D721Med (cell line): ENCODE results near the gene TMEM263.
A peak's percentile ranks its signal among the peaks of the same experiment; 100 is the strongest.

Source experiments
- DNase-seq: peaks from one replicate; pipeline ENCODE4 v3.0.0; 2011; ENCODE audit warnings: low spot score; ENCODE audit not compliant: insufficient read length
- FAIRE-seq: peaks from 2 replicates; lab custom pipeline; 2011; peaks lifted over from hg19 to GRCh38; lab: Jason Lieb, UNC
- CTCF ChIP-seq: IDR thresholded peaks from 2 replicates; pipeline ENCODE4 v1.5.1; 2012; ENCODE audit warnings: mild to moderate bottlenecking, control low read depth; ENCODE audit not compliant: insufficient read depth; ENCODE audit errors: missing control alignments

TMEM263 gene

GRCh38 chr12:107007411-107007810, 51.7 kb downstream of the TMEM263 start:
- TF ChIP-seq CTCF = no peak
- no peak for FAIRE-seq
- no peak for DNase-seq

- TF ChIP-seq CTCF = no peak
- DNase-seq = no peak
- no peak for FAIRE-seq
Observed at GRCh38 chr12:107011519-107011918, 55.8 kb downstream of the TMEM263 start.

GRCh38 chr12:107012736-107013425, 57.2 kb downstream of the TMEM263 start:
- DNase-seq = no peak
- no peak for TF ChIP-seq CTCF
- no peak for FAIRE-seq

- peak; percentile 0 for TF ChIP-seq CTCF
- no peak for FAIRE-seq
- DNase-seq = no peak
Observed at GRCh38 chr12:107014055-107014454, 58.3 kb downstream of the TMEM263 start.

GRCh38 chr12:107017042-107017441, 61.3 kb downstream of the TMEM263 start:
- FAIRE-seq (no peak), DNase-seq (no peak)

GRCh38 chr12:107019546-107019945, 63.8 kb downstream of the TMEM263 start:
- FAIRE-seq = no peak
- no peak for TF ChIP-seq CTCF

More at GRCh38 chr12:107017042-107017441, 61.3 kb downstream of the TMEM263 start:
- TF ChIP-seq CTCF = no peak

More at GRCh38 chr12:107019546-107019945, 63.8 kb downstream of the TMEM263 start:
- DNase-seq = no peak
